Body of pancreas (tissue), 4 donors: ENCODE data around the gene TUBA1B. TPM values are rescaled to one million over a fixed set of nuclear protein-coding genes. Genes with fewer than 3 reads are reported as not detected.

Experiments used
- ATAC-seq: fragments of 150-250 bp; one replicate; pipeline ENCODE4 v1.9.1; 2016
- DNase-seq, 4 donors: peaks; one replicate each; pipeline ENCODE4 v3.0.0-alpha.2; 2019
- H3K27ac ChIP-seq, 4 donors: fragments of 200-600 bp; sonication (generic); 1 replicate in 3 of 4; 2 replicates in 1 of 4; pipeline versions ENCODE4 v1.5.1 to v1.6.1; 2016 to 2019; ENCODE audit warnings: mild to moderate bottlenecking in 1 of 4, mixed read lengths in 1 of 4, moderate library complexity in 1 of 4
- H3K27me3 ChIP-seq, 2 donors: fragments of 200-600 bp; sonication (generic); one replicate each; pipeline ENCODE4 v1.6.0; 2016; ENCODE audit warnings: mild to moderate bottlenecking in 1 of 2
- H3K36me3 ChIP-seq, 2 donors: fragments of 200-600 bp; sonication (generic); replicated peaks in 1 of 2; 2 replicates each; pipeline ENCODE4 v1.5.1; 2016; ENCODE audit warnings: low read depth in 2 of 2; ENCODE audit not compliant: insufficient read depth in 1 of 2
- H3K4me1 ChIP-seq: fragments of 200-600 bp; sonication (generic); one replicate; pipeline ENCODE4 v1.6.0; 2016
- H3K4me3 ChIP-seq, 2 donors: fragments of 200-600 bp; sonication (generic); 1 replicate in 1 of 2; 2 replicates in 1 of 2; pipeline ENCODE4 v1.5.1; 2016 to 2019
- H3K9me3 ChIP-seq, 3 donors: fragments of 200-600 bp; sonication (generic); 1 replicate in 2 of 3; 2 replicates in 1 of 3; pipeline ENCODE4 v1.5.1; 2016
- POLR2A ChIP-seq, 3 donors: fragments of 450-650 bp; IDR thresholded peaks; one replicate each; pipeline ENCODE4 v1.6.1; 2016; ENCODE audit warnings: antibody characterized with exemption in 3 of 3, mild to moderate bottlenecking in 2 of 3
- WGBS, 2 donors: methylation state at CpG; one replicate each; pipeline ENCODE4 v1.1.5; 2017; 5-methylcytosine and 5-hydroxymethylcytosine counted together
- intact Hi-C: fragments of 100-400 bp; cut with DNase I; formaldehyde crosslinking; loops from one replicate; pipeline ENCODE4 v1.15.1; 2023
- total RNA-seq, 2 donors: library from RNA; depleted of rRNA; stranded (reverse); fragments of >200 nt; gene quantifications; one replicate each; pipeline ENCODE4 v1.1.0, GENCODE V29; 2016
- TF ChIP-seq, protein P1 (sequence below), 7 experiments: fragments of 450-650 bp in 4 of 7; fragments of 200-600 bp in 3 of 7; sonication (generic) in 3 of 7; IDR thresholded peaks; one replicate each; pipeline ENCODE4 v1.5.1; 2016 to 2019; ENCODE audit warnings: antibody characterized with exemption in 7 of 7

Gene TUBA1B
- total RNA-seq, 2 donors from 2014 or later, result 121 to 165 TPM

DNA sequence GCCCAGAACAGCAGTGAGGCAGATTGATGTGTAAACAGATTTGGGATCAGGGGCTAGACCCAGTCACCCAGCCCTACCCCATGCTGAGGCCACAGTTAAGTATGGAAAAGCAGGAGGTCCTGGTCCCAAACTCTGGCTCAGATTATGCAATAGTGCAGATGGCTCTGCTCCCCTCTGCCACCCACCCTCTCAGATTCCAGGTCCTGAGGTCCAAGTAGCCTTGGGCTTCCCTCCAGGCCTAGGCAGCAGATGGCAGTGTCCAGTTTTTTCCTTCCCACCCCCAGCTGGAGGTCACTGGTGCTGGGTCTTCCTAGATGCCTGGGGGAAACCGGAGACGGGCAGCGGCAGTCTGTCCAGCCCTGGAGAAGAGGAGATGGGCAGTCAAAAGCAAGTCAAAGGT lies 33.8 kb downstream of the TUBA1B start:
- no peak overlapping the region for H3K4me3 ChIP-seq
- ATAC-seq (no peak), DNase-seq (no peak)
- no peaks in the 10 kb centered on the region for H3K9me3 ChIP-seq
- 71% methylated on average over 3 of the region's 3 CpGs; no CpG with 5 or more reads in 1 of the 2 donors for WGBS, 2 donors
- no peak overlapping the region for H3K27ac ChIP-seq
- TF ChIP-seq POLR2A (IDR thresholded peaks at IDR 0.05), result no peak
- TF ChIP-seq, protein P1, sequence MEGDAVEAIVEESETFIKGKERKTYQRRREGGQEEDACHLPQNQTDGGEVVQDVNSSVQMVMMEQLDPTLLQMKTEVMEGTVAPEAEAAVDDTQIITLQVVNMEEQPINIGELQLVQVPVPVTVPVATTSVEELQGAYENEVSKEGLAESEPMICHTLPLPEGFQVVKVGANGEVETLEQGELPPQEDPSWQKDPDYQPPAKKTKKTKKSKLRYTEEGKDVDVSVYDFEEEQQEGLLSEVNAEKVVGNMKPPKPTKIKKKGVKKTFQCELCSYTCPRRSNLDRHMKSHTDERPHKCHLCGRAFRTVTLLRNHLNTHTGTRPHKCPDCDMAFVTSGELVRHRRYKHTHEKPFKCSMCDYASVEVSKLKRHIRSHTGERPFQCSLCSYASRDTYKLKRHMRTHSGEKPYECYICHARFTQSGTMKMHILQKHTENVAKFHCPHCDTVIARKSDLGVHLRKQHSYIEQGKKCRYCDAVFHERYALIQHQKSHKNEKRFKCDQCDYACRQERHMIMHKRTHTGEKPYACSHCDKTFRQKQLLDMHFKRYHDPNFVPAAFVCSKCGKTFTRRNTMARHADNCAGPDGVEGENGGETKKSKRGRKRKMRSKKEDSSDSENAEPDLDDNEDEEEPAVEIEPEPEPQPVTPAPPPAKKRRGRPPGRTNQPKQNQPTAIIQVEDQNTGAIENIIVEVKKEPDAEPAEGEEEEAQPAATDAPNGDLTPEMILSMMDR (IDR thresholded peaks at IDR 0.05), result no peak
- H3K27me3 ChIP-seq, result peaks cover 0 to 24% of the 10 kb centered on the region in 2 donors
- intact Hi-C loops, result no loop called here
- peaks cover 0 to 9% of the 10 kb centered on the region in 2 donors for H3K36me3 ChIP-seq
- H3K4me1 ChIP-seq, result peaks cover 15% of the 10 kb centered on the region

GRCh38 chr12:49094975-49095365 lies 36.2 kb downstream of the TUBA1B start:
- no peak for DNase-seq
- H3K27ac ChIP-seq, result no peak overlapping the region
- ATAC-seq, result no peak
- peaks cover 39% of the 10 kb centered on the region for H3K4me1 ChIP-seq
- intact Hi-C loops, result no loop called here
- 52 to 62% methylated on average over 2 of the region's 2 CpGs for WGBS, 2 donors
- no peaks in the 10 kb centered on the region for H3K9me3 ChIP-seq
- no peaks in the 10 kb centered on the region for H3K36me3 ChIP-seq
- TF ChIP-seq, protein P1 (IDR thresholded peaks at IDR 0.05), result no peak
- no peak for TF ChIP-seq POLR2A (IDR thresholded peaks at IDR 0.05)
- no peak overlapping the region for H3K4me3 ChIP-seq
- H3K27me3 ChIP-seq, result peaks cover 3 to 46% of the 10 kb centered on the region in 2 donors

GRCh38 chr12:49094160-49094974 lies 36.8 kb downstream of the TUBA1B start, which contains the start of gene DHH:
Gene DHH, minus strand, starts transcription at chr12:49094801. Its CDS starts 289 bp downstream, at chr12:49094512.
- H3K9me3 ChIP-seq, result no peaks in the 10 kb centered on the region
- intact Hi-C loops, result no loop called here
- H3K27me3 ChIP-seq, result peaks cover 6 to 51% of the 10 kb centered on the region in 2 donors
- no peak within 1 kb of the TSS for H3K4me3 ChIP-seq
- H3K27ac ChIP-seq, result no peak within 1 kb of the TSS
- DNase-seq, result peak in 3 of 4 donors; percentile 28 to 40 (median 31)
- TF ChIP-seq, protein P1 (IDR thresholded peaks at IDR 0.05), result no peak
- no peak for TF ChIP-seq POLR2A (IDR thresholded peaks at IDR 0.05)
- WGBS, 2 donors, result 2% methylated on average over 19 to 49 of the region's 49 CpGs
- H3K36me3 ChIP-seq, result no peaks in the 10 kb centered on the region
- H3K4me1 ChIP-seq, result peaks cover 44% of the 10 kb centered on the region
- ATAC-seq, result peak; percentile 12

- 6 to 7% methylated on average over 9 of the region's 9 CpGs for WGBS, 2 donors
- Histone ChIP-seq H3K27ac (no peak overlapping the region), H3K4me3 (no peak overlapping the region), H3K36me3 (no peaks in the 10 kb centered on the region), H3K9me3 (no peaks in the 10 kb centered on the region), H3K4me1 (peaks cover 46% of the 10 kb centered on the region), H3K27me3 (peaks cover 6 to 56% of the 10 kb centered on the region in 2 donors)
- intact Hi-C loops, result no loop called here
- ATAC-seq, result no peak
- TF ChIP-seq, protein P1 (IDR thresholded peaks at IDR 0.05), result no peak
- TF ChIP-seq POLR2A (IDR thresholded peaks at IDR 0.05), result no peak
- no peak for DNase-seq
Observed at GRCh38 chr12:49093792-49094159, 37.4 kb downstream of the TUBA1B start.
